ENCODE measurements around the gene MED13L.

The MED13L gene

GRCh38 chr12:116277467-116278278 lies at the start of gene MED13L:
Gene MED13L, minus strand, starts transcription at chr12:116277693. Its CDS starts 562 bp downstream, at chr12:116277131.
- DNase-seq = peak; percentile 95

GRCh38 chr12:116325336-116325664 lies 47.8 kb upstream of the MED13L start:
- DNase-seq = peak; percentile 64

GRCh38 chr12:116324654-116325335 lies 47.3 kb upstream of the MED13L start:
- peak; percentile 57 for DNase-seq

DNA sequence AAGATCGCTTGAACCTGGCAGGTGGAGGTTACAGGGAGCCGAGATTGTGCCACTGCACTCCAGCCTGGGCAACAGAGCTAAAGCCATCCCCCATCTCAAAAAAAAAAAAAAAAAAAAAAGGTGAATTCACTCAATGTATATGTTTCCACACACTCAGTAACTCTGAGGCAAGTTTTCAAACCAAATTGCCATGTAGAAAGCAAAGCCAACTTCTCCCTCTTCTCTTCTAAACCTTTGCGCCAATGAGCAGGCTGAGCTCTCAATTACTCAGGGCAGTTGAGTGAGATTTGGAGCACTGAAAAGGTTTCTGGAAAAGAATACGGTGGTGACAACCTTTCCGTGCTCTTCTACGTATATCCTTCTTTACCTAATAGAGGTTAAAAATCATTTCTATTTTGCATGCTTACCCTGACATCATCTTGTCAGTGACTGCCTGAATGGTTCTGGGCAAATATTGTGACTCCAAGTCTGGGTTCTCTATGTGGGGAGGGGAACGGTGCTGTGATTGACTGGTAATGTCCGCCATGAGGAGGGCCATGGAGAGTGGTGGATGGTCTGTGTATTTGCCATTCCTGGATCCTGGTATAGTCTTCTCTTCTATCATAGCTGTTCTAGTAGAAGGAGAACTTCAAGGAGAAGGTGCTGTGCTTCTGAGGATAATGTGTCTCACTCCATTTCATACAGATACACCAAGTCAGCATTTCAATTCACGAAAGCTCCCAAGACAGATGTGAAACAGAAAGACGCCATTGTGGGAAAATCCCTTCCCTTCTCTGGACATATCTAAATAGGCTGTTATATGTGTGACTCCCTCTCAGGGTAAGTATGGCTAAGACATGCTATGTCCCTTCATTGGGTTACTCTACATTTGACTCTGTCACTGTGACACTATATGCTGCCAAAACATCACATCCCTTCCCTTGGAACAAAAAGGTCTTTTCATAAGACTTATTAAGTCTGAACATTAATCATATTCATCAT lies 46.2 kb upstream of the MED13L start:
- peak; percentile 43 for DNase-seq

DNA sequence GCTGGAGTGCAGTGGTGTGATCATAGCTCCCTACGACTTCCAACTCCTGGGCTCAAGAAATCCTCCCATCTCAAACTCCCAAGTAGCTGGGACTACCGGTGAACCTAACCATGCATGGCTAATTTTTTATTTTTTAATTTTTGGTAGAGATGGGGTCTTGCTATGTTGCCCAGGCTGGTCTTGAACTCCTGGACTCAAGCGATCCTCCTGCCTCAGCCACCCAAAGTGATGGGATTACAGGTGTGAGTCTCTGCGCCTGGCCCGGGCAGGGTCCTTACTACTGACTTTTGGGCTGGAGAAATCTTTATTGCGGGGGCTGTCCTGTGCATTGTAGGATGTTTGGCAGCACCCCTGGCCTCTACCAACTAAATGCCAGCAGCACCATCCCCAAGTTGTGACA lies 44.4 kb upstream of the MED13L start:
- no peak for DNase-seq

DNA sequence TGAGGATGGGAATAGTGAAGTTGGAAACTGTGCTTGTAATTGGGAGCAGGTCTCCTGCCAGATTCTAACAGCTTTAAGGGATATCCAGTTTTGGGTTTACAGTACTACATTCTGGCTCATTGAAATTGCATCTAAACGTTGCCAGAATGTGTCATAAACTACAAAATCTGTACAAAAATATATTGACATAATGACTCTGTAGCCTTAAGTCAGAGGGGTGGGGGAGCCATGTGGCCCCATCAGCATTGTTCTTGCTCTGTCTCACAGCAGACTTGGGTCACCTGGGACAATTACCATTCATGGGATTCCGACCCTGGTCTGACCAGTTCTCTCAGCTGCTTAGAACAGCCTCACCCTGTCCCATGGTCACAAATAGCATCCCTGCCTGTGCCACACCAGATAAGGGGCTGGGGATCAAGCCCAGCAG lies 43.3 kb upstream of the MED13L start:
- no peak for DNase-seq

GRCh38 chr12:116319898-116320621 lies 42.6 kb upstream of the MED13L start:
- DNase-seq = peak; percentile 67

DNA sequence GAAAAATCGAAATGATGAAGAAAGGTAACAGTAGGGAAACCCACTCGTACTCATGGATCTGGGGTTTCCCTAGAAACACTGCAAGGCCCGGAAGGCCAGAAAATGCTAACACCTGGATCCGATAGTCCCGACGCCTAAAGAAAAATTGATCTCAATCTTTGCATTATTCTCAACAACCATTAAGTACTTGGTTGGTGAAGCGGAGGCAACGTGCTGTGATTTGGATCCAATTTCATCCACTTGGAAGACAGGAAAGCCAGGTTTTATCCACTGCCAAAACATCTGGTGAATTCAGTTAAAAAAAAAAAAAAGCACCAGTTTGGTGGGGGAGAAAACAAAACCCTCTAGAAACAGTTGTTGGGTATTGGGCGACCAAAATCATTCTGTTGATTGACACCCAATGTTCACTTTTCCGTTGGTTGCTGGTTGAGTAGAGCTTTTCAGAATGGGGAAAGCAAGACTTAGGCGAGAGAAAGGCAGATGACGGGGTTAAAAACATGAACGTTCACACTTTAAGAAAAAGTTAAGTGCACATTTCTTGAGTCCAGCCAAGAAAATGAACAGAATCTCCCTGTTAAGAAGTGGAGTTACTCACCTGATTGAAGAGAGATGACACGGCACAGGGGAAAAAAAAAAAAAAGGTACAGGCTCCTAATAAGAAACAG lies 41.9 kb upstream of the MED13L start:
- DNase-seq = peak; percentile 17

DNA sequence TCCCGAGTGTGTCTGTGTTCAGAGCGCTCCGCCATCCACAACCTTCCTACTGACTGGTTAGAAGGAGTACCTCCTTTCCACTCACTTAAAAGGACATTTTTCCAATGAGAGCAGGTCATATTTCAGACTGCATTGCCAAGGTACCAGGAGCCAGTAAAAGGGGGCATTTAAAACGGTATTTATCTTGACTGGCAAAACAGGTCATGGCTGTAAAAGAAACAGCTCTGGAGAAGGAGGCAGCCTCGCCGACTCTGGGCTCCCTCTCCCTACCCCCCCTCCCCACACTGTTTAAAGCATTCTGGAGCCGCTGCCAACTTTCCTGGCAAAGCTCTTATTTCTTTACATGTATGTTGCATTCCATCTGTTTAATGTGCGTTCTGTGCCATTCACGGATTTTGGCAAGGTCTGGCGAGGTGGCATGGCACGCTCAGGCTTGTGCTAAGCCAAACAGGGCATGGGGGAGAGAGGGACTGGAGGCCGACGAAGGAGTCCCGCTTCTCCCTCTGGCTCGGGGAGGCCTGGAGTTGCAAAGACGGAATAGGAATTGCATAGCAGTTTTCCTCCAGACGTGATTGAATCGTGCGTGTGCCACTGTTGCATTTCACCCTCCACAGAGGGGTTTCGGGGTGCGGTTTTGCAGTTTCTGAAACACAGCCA lies 41.2 kb upstream of the MED13L start:
- DNase-seq = no peak

DNA sequence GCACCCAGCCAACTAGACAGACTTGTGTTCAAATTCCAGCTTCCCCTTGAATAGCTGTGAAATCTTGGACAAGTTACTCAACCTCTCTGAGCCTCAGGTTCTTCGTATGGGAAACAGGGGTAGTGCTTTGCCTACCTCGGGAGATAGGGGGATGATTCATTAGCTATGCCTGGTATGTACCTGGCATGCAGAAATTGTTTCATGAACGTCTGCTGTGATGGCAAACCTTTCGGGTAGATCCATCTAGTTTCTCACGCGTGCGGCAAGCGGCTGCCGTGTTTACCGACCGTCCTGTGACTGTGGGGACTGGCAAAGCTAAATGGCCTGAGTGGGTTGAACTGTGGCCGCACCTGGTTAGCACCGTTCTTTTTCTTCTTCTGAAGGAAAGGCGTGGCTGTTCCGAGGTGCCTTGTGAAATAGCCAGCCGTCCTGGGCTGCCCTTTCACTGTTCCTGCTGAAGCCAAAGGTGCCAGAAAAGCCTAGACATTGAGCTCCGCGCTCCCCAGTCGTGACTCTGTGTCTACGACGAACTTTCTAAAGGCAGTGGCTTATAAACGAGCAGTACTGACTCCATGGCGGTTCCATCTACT lies 40.6 kb upstream of the MED13L start:
- no peak for DNase-seq

- DNase-seq = no peak
Observed at GRCh38 chr12:116317139-116317538, 39.6 kb upstream of the MED13L start.

DNA sequence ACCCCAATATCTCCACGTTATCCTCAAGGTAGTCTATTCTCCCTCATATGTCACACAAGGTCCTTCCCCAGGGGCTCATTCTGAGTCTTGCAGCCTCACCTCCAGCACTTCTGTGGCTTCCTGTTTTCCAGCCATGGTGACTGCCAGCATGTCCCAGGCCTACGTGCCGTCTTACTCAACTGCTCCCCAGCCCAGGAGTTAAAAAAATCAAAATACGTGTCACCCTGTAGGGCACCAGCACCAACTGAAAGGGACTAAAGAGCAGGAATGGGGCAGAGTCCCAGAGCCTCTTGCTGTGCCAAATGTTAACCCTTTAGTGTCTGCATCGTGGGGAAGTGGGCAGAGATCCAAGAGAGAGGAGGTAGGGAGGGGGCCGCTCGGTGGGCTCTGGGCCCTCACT lies 37.0 kb upstream of the MED13L start:
- DNase-seq = peak; percentile 58

GRCh38 chr12:116313194-116313927 lies 35.9 kb upstream of the MED13L start:
- no peak for DNase-seq

- no peak for DNase-seq
Observed at GRCh38 chr12:116310082-116310481, 32.6 kb upstream of the MED13L start.

- DNase-seq = no peak
Observed at GRCh38 chr12:116309343-116309742, 31.9 kb upstream of the MED13L start.

GRCh38 chr12:116308647-116309046 lies 31.2 kb upstream of the MED13L start:
- no peak for DNase-seq

- DNase-seq = no peak
Observed at GRCh38 chr12:116306968-116307367, 29.5 kb upstream of the MED13L start.

DNA sequence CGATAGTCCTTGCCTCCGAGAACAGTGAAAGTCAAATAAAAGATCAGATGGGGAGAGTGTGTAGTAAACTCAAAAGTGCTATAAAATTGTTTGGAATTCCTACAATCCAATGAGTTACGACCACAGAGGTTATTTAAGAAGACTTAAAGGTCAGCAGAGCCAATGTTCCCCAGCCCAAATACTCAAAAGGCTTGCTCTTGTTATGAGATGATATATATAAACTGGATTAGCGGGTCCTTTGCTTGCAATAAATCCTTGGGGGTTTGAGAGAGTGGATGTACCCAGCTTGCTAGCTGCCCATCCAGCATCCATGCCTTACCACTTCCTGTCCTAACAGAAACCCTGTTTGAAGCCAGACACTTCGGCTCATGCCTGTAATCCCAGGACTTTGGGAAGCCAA lies 29.0 kb upstream of the MED13L start:
- no peak for DNase-seq

GRCh38 chr12:116304621-116305020 lies 27.1 kb upstream of the MED13L start:
- DNase-seq = no peak

DNA sequence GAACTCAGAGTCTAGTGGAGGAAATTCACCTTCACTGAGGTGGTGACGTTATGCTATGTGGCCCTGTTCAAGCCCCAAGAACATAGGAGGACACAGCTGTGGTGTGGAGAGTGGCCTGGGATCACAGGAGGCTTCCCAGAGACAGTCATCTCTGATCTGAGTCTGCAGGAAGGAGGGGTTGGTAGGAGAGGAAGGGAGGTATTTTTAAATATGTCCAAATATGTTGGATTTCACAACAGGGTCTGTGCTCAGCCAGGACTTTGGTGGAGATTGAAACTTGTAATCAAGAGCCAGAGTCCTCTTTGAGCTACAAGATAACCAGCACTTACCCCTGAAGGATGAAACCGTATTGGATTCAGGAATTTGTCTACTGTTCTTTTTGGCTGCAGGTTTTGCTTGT lies 26.4 kb upstream of the MED13L start:
- DNase-seq = peak; percentile 53
